Measurements from ENCODE around the gene FZD10.

FZD10 gene

GRCh38 chr12:130179191-130179590 is 16.9 kb downstream of the FZD10 start:
- DNase-seq (ENCODE audit: low read depth in 2 of 2) = no peak

GRCh38 chr12:130179621-130180020 is 17.4 kb downstream of the FZD10 start:
- no peak for DNase-seq (ENCODE audit: low read depth in 2 of 2)

GRCh38 chr12:130181211-130181610 is 18.9 kb downstream of the FZD10 start:
- DNase-seq (ENCODE audit: low read depth in 2 of 2) = no peak

- DNase-seq (ENCODE audit: low read depth in 2 of 2) = no peak
Measured at GRCh38 chr12:130183585-130184370, 21.5 kb downstream of the FZD10 start.

GRCh38 chr12:130184404-130185090 is 22.3 kb downstream of the FZD10 start:
- DNase-seq (ENCODE audit: low read depth in 2 of 2) = no peak

GRCh38 chr12:130185455-130186391 is 23.5 kb downstream of the FZD10 start:
- no peak for DNase-seq (ENCODE audit: low read depth in 2 of 2)

- no peak for DNase-seq (ENCODE audit: low read depth in 2 of 2)
Measured at GRCh38 chr12:130186651-130187268, 24.5 kb downstream of the FZD10 start.

GRCh38 chr12:130192642-130193345 is 30.5 kb downstream of the FZD10 start:
- no peak for DNase-seq (ENCODE audit: low read depth in 2 of 2)

- no peak for DNase-seq (ENCODE audit: low read depth in 2 of 2)
Measured at GRCh38 chr12:130194154-130194553, 31.9 kb downstream of the FZD10 start.

GRCh38 chr12:130195369-130195768 is 33.1 kb downstream of the FZD10 start:
- no peak for DNase-seq (ENCODE audit: low read depth in 2 of 2)

GRCh38 chr12:130195776-130196175 is 33.5 kb downstream of the FZD10 start:
- no peak for DNase-seq (ENCODE audit: low read depth in 2 of 2)

GRCh38 chr12:130196827-130197226 is 34.6 kb downstream of the FZD10 start:
- DNase-seq (ENCODE audit: low read depth in 2 of 2) = no peak

GRCh38 chr12:130198026-130198662 is 35.9 kb downstream of the FZD10 start:
- DNase-seq (ENCODE audit: low read depth in 2 of 2) = no peak

- DNase-seq (ENCODE audit: low read depth in 2 of 2) = no peak
Measured at GRCh38 chr12:130198663-130199060, 36.4 kb downstream of the FZD10 start.

- no peak for DNase-seq (ENCODE audit: low read depth in 2 of 2)
Measured at GRCh38 chr12:130199581-130200390, 37.5 kb downstream of the FZD10 start.

- DNase-seq (ENCODE audit: low read depth in 2 of 2) = no peak
Measured at GRCh38 chr12:130200445-130200844, 38.2 kb downstream of the FZD10 start.

- no peak for DNase-seq (ENCODE audit: low read depth in 2 of 2)
Measured at GRCh38 chr12:130201037-130201436, 38.8 kb downstream of the FZD10 start.

- DNase-seq (ENCODE audit: low read depth in 2 of 2) = no peak
Measured at GRCh38 chr12:130202201-130202600, 39.9 kb downstream of the FZD10 start.

- no peak for DNase-seq (ENCODE audit: low read depth in 2 of 2)
Measured at GRCh38 chr12:130203151-130203550, 40.9 kb downstream of the FZD10 start.

GRCh38 chr12:130204541-130204953 is 42.3 kb downstream of the FZD10 start:
- no peak for DNase-seq (ENCODE audit: low read depth in 2 of 2)
